Activated naive CD4-positive, alpha-beta T cell treated with anti-CD3 and anti-CD28 coated beads for 36 hours (primary cell): ENCODE measurements around the gene ORM2. TPM values are rescaled to one million over a fixed set of nuclear protein-coding genes. Genes with fewer than 3 reads are reported as not detected.

Source experiments
- CTCF ChIA-PET: fragments of 350-600 bp; sonication (Branson Sonifier 250); formaldehyde crosslinking; loops from one replicate; lab custom pipeline; 2021; ENCODE audit warnings: antibody characterized with exemption; lab: Charles Lee
- DNase-seq: peaks from one replicate; pipeline ENCODE4 v3.0.0-alpha.2; 2020
- H3K27ac Mint-ChIP-seq: one replicate; pipeline ENCODE4 v1.8.0; 2021; ENCODE audit warnings: mild to moderate bottlenecking, mixed read lengths
- H3K27me3 Mint-ChIP-seq: one replicate; pipeline ENCODE4 v1.8.0; 2021; ENCODE audit warnings: low read depth, mixed read lengths
- H3K36me3 Mint-ChIP-seq: one replicate; pipeline ENCODE4 v1.8.0; 2021; ENCODE audit warnings: low read depth, mixed read lengths
- H3K4me1 Mint-ChIP-seq: one replicate; pipeline ENCODE4 v1.8.0; 2021; ENCODE audit warnings: low read depth, mixed read lengths
- H3K4me3 Mint-ChIP-seq: one replicate; pipeline ENCODE4 v1.8.0; 2021; ENCODE audit warnings: mild to moderate bottlenecking, moderate library complexity, mixed read lengths
- H3K9me3 Mint-ChIP-seq: one replicate; pipeline ENCODE4 v1.8.0; 2021; ENCODE audit warnings: mixed read lengths
- intact Hi-C: fragments of 100-400 bp; cut with micrococcal nuclease; formaldehyde crosslinking; loops from one replicate; pipeline ENCODE4 v1.15.1; 2023
- total RNA-seq, 2 experiments: library from RNA; stranded (reverse); gene quantifications; one replicate each; pipeline ENCODE4 v1.2.3, GENCODE V29; 2021

The ORM2 gene
- total RNA-seq, 2 experiments from 2014 or later = not detected

GRCh38 chr9:114310471-114311450 is 18.9 kb upstream of the ORM2 start:
- Mint-ChIP-seq H3K27me3 (no peaks in the 10 kb centered on the region), H3K36me3 (no peaks in the 10 kb centered on the region), H3K27ac (no peak overlapping the region), H3K4me1 (peaks cover under 1% of the 10 kb centered on the region), H3K9me3 (no peaks in the 10 kb centered on the region), H3K4me3 (no peak overlapping the region)
- DNase-seq = no peak
- CTCF ChIA-PET = interaction anchor here (0.6 to 0.7 kb wide), 2 partner anchors 29 to 461 kb away, joined by 3 read pairs; no protein-coding TSS in a partner anchor
- intact Hi-C loops = no loop called here

GRCh38 chr9:114311571-114312512 is 17.8 kb upstream of the ORM2 start:
- H3K27ac Mint-ChIP-seq = no peak overlapping the region
- DNase-seq = no peak

DNA sequence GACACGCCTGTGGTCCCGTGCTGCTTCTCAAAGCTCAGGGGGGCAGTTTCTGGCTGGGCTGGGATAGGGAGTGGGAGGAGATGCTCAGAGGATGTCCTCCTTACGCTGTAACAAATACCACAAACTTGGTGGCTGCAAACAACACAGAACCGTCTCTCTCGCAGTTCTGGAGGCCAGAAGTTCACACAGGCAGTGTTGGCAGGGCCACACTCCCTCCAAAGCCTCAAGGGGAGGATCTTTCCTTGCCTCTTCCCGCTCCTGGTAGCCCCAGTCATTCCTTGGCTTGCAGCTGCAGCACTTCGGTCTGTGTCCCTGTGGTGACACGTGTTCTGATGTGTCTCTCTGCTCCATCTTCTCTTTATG is 17.2 kb upstream of the ORM2 start:
- intact Hi-C loops = no loop called here
- no peaks in the 10 kb centered on the region for H3K4me1 Mint-ChIP-seq
- no peaks in the 10 kb centered on the region for H3K9me3 Mint-ChIP-seq
- no peak for DNase-seq
- no peak overlapping the region for H3K27ac Mint-ChIP-seq
- H3K4me3 Mint-ChIP-seq = no peak overlapping the region
- CTCF ChIA-PET = interaction anchor here (0.5 kb wide), 1 partner anchor 479 kb away, joined by 3 read pairs; no protein-coding TSS in a partner anchor
- H3K36me3 Mint-ChIP-seq = no peaks in the 10 kb centered on the region
- no peaks in the 10 kb centered on the region for H3K27me3 Mint-ChIP-seq

More at GRCh38 chr9:114311571-114312512, 17.8 kb upstream of the ORM2 start:
- Mint-ChIP-seq H3K4me1 (no peaks in the 10 kb centered on the region), H3K36me3 (no peaks in the 10 kb centered on the region), H3K9me3 (no peaks in the 10 kb centered on the region), H3K4me3 (no peak overlapping the region), H3K27me3 (no peaks in the 10 kb centered on the region)
- CTCF ChIA-PET = interaction anchor here (0.5 kb wide), 1 partner anchor 479 kb away, joined by 3 read pairs; no protein-coding TSS in a partner anchor
- intact Hi-C loops = no loop called here

- DNase-seq = no peak
- Mint-ChIP-seq H3K9me3 (no peaks in the 10 kb centered on the region), H3K4me3 (no peak overlapping the region), H3K27ac (no peak overlapping the region), H3K27me3 (no peaks in the 10 kb centered on the region), H3K4me1 (peaks cover 3% of the 10 kb centered on the region), H3K36me3 (no peaks in the 10 kb centered on the region)
- CTCF ChIA-PET = interaction anchor here (0.6 to 2.1 kb wide), 4 partner anchors 15 to 231 kb away, joined by 3 to 7 read pairs (median 4); no protein-coding TSS in a partner anchor
- intact Hi-C loops = no loop called here
Measured at GRCh38 chr9:114313186-114313585, 16.5 kb upstream of the ORM2 start.

DNA sequence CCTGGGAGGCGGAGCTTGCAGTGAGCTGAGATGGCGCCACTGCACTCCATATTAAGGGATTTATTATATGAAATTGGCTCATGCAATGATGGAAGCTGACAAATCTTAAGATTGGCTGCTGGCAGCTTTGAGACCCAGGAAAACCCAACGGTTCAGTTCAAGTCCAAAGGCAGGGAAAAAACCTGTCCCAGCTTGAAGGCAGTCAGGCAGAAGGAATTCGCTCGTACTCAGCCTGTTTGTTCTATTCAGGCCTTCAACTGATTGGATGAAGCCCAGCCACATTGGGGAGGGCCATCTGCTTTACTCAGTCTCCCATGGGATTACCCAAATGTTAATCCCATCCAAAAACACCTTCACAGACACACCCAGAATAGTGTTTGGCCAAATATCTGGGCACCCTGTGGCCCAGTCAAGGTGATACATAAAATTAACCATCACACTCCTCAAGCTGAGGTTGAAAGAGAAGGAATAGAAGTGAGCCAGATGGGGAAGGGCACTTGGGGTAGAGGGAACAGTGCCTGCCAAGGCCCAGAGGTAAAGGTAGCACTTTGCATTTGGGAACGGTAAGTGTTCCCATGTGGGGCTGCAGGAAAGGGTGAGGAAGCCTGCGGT is 15.3 kb upstream of the ORM2 start:
- intact Hi-C loops = no loop called here
- DNase-seq = no peak
- Mint-ChIP-seq H3K27ac (no peak overlapping the region), H3K4me1 (peaks cover 3% of the 10 kb centered on the region), H3K4me3 (no peak overlapping the region), H3K9me3 (no peaks in the 10 kb centered on the region), H3K27me3 (no peaks in the 10 kb centered on the region), H3K36me3 (no peaks in the 10 kb centered on the region)
- CTCF ChIA-PET = interaction anchor here (0.6 to 2.1 kb wide), 5 partner anchors 23 to 321 kb away, joined by 3 to 7 read pairs (median 3); no protein-coding TSS in a partner anchor

DNA sequence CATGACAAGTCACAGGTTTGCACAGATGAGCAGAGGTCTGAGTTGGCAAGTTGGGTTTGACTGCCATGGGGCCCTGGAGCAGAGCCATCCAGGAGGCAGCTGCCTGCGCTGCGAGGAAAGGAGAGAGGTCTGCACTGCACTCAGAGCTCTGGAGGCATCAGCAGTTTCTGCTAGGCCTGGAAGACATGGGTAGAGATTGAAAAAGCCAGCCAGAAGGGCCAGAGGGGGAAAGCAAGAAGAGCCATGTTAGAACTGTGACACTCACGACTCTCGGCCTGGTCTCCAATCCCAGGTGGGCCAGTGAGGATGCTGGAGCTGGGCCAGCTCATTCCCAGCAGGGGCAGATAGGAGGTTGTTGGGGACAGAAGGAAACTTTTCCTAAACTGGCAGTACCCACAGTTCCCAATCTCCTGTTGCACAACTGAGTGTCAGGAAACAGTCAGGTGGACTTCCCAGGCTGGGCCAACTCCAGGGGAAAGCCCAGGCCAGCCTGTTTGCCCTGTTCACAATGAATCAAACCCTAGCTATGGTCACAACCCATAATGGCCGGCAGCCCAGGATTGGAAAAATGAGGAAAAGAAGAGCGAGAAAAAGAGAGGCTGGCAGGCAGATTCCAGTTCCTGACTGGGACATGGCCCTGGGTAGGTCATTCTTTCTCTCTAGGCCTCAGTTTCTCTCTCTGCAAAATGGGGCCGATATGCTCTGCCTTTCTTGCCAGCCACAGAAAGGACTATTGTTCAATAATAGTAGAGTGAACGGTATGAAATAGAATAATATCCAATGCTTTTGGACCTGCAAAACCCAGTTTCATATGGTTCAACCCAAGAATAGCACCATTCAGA is 14.6 kb upstream of the ORM2 start:
- peaks cover 3% of the 10 kb centered on the region for H3K4me1 Mint-ChIP-seq
- H3K27me3 Mint-ChIP-seq = no peaks in the 10 kb centered on the region
- H3K27ac Mint-ChIP-seq = no peak overlapping the region
- CTCF ChIA-PET = interaction anchor here (2.1 kb wide), 1 partner anchor 24 kb away, joined by 7 read pairs; no protein-coding TSS in a partner anchor
- H3K9me3 Mint-ChIP-seq = no peaks in the 10 kb centered on the region
- intact Hi-C loops = no loop called here
- no peak overlapping the region for H3K4me3 Mint-ChIP-seq
- H3K36me3 Mint-ChIP-seq = no peaks in the 10 kb centered on the region
- DNase-seq = no peak

- CTCF ChIA-PET = interaction anchor here (1.1 kb wide), 1 partner anchor 208 kb away, joined by 3 read pairs; no protein-coding TSS in a partner anchor
- no peaks in the 10 kb centered on the region for H3K27me3 Mint-ChIP-seq
- no peak for DNase-seq
- H3K4me3 Mint-ChIP-seq = no peak overlapping the region
- no peaks in the 10 kb centered on the region for H3K36me3 Mint-ChIP-seq
- intact Hi-C loops = no loop called here
- peaks cover 3% of the 10 kb centered on the region for H3K4me1 Mint-ChIP-seq
- H3K9me3 Mint-ChIP-seq = no peaks in the 10 kb centered on the region
- no peak overlapping the region for H3K27ac Mint-ChIP-seq
Measured at GRCh38 chr9:114315723-114316363, 13.8 kb upstream of the ORM2 start.

GRCh38 chr9:114316605-114317230 is 13.0 kb upstream of the ORM2 start:
- H3K27ac Mint-ChIP-seq = no peak overlapping the region
- H3K9me3 Mint-ChIP-seq = no peaks in the 10 kb centered on the region
- H3K36me3 Mint-ChIP-seq = no peaks in the 10 kb centered on the region
- H3K27me3 Mint-ChIP-seq = no peaks in the 10 kb centered on the region
- H3K4me3 Mint-ChIP-seq = no peak overlapping the region
- CTCF ChIA-PET = interaction anchor here (1.1 kb wide), 1 partner anchor 208 kb away, joined by 3 read pairs; no protein-coding TSS in a partner anchor
- no peak for DNase-seq
- intact Hi-C loops = no loop called here
- peaks cover 5% of the 10 kb centered on the region for H3K4me1 Mint-ChIP-seq

DNA sequence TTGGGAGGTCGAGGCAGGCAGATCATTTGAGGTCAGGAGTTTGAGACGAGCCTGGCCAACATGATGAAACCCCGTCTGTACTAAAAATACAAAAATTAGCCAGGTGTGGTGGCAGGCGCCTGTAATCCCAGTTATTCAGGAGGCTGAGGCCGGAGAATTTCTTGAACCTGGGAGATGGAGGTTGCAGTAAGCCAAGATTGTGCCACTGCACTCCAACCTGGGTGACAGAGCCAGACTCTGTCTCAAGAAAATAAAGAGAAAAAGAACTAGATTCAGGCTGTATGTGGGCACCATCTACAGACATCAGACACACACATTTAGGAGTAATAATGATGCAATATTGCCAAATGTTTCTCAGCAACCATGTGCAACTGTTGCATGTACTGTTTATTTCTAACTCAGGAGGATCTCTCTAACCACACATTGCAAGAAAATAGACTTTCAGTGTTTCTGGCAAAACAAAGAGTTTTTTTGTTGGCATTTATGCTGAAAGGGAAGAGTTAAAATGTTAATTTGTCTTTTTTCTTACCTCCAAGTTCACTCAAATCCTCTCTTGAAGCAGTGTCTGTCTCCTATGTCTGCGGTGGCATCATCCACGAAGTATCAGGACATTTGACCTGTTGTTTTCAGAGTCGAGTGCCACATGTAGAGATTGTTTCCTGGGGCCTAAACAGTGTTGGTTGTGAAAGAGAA is 11.9 kb upstream of the ORM2 start:
- intact Hi-C loops = no loop called here
- Mint-ChIP-seq H3K4me3 (no peak overlapping the region), H3K36me3 (no peaks in the 10 kb centered on the region), H3K9me3 (no peaks in the 10 kb centered on the region), H3K4me1 (peaks cover 7% of the 10 kb centered on the region), H3K27ac (no peak overlapping the region), H3K27me3 (no peaks in the 10 kb centered on the region)
- CTCF ChIA-PET = no interaction called here
- DNase-seq = no peak

- DNase-seq = no peak
- CTCF ChIA-PET = no interaction called here
- H3K27ac Mint-ChIP-seq = no peak overlapping the region
- peaks cover 7% of the 10 kb centered on the region for H3K4me1 Mint-ChIP-seq
- intact Hi-C loops = no loop called here
- H3K9me3 Mint-ChIP-seq = no peaks in the 10 kb centered on the region
- no peaks in the 10 kb centered on the region for H3K36me3 Mint-ChIP-seq
- no peak overlapping the region for H3K4me3 Mint-ChIP-seq
- no peaks in the 10 kb centered on the region for H3K27me3 Mint-ChIP-seq
Measured at GRCh38 chr9:114318416-114318815, 11.3 kb upstream of the ORM2 start.
